ENCODE data around the gene BARHL1.

The BARHL1 gene

GRCh38 chr9:132582276-132582785 is at the start of gene BARHL1:
TSS of gene BARHL1 (plus strand) at chr9:132582606. CDS start at chr9:132582798, 192 bp downstream.
- no peak for DNase-seq (ENCODE audit: low read depth in 2 of 2)

GRCh38 chr9:132534832-132535231 is 47.6 kb upstream of the BARHL1 start:
- no peak for DNase-seq (ENCODE audit: low read depth in 2 of 2)

GRCh38 chr9:132536124-132536523 is 46.3 kb upstream of the BARHL1 start:
- DNase-seq (ENCODE audit: low read depth in 2 of 2): no peak

- no peak for DNase-seq (ENCODE audit: low read depth in 2 of 2)
Observed at GRCh38 chr9:132537352-132537751, 45.1 kb upstream of the BARHL1 start.

- DNase-seq (ENCODE audit: low read depth in 2 of 2): no peak
Observed at GRCh38 chr9:132538071-132538470, 44.3 kb upstream of the BARHL1 start.

- DNase-seq (ENCODE audit: low read depth in 2 of 2): no peak
Observed at GRCh38 chr9:132539096-132539495, 43.3 kb upstream of the BARHL1 start.

- no peak for DNase-seq (ENCODE audit: low read depth in 2 of 2)
Observed at GRCh38 chr9:132541051-132541450, 41.4 kb upstream of the BARHL1 start.

GRCh38 chr9:132541870-132542830 is 40.3 kb upstream of the BARHL1 start:
- no peak for DNase-seq (ENCODE audit: low read depth in 2 of 2)

GRCh38 chr9:132543251-132543650 is 39.2 kb upstream of the BARHL1 start:
- no peak for DNase-seq (ENCODE audit: low read depth in 2 of 2)

- no peak for DNase-seq (ENCODE audit: low read depth in 2 of 2)
Observed at GRCh38 chr9:132543960-132544359, 38.4 kb upstream of the BARHL1 start.

- DNase-seq (ENCODE audit: low read depth in 2 of 2): no peak
Observed at GRCh38 chr9:132545578-132545977, 36.8 kb upstream of the BARHL1 start.

- no peak for DNase-seq (ENCODE audit: low read depth in 2 of 2)
Observed at GRCh38 chr9:132546148-132547051, 36.0 kb upstream of the BARHL1 start.

GRCh38 chr9:132547052-132547431 is 35.4 kb upstream of the BARHL1 start:
- DNase-seq (ENCODE audit: low read depth in 2 of 2): no peak

GRCh38 chr9:132547436-132547835 is 35.0 kb upstream of the BARHL1 start:
- no peak for DNase-seq (ENCODE audit: low read depth in 2 of 2)

- no peak for DNase-seq (ENCODE audit: low read depth in 2 of 2)
Observed at GRCh38 chr9:132547976-132548730, 34.3 kb upstream of the BARHL1 start.

- no peak for DNase-seq (ENCODE audit: low read depth in 2 of 2)
Observed at GRCh38 chr9:132548751-132549640, 33.4 kb upstream of the BARHL1 start.

GRCh38 chr9:132551556-132551955 is 30.9 kb upstream of the BARHL1 start:
- no peak for DNase-seq (ENCODE audit: low read depth in 2 of 2)

GRCh38 chr9:132552041-132552440 is 30.4 kb upstream of the BARHL1 start:
- no peak for DNase-seq (ENCODE audit: low read depth in 2 of 2)

GRCh38 chr9:132554755-132555154 is 27.7 kb upstream of the BARHL1 start:
- no peak for DNase-seq (ENCODE audit: low read depth in 2 of 2)

- DNase-seq (ENCODE audit: low read depth in 2 of 2): no peak
Observed at GRCh38 chr9:132555528-132555927, 26.9 kb upstream of the BARHL1 start.

Data from stimulated activated CD4-positive, alpha-beta T cell treated with anti-CD3 and anti-CD28 coated beads, Interleukin-12 subunit alpha, Interleukin-12 subunit beta, amount 100 ng/mL, for 24 hours (primary cell).